H1 (cell line): ENCODE data around the gene GRIA4. TPM values are rescaled to one million over a fixed set of nuclear protein-coding genes. Genes with fewer than 3 reads are reported as not detected.
A peak's percentile ranks its signal among the peaks of the same experiment; 100 is the strongest.

Experiments
- ATF2 ChIP-seq: IDR thresholded peaks from 2 replicates; pipeline ENCODE4 v1.6.1; 2012; ENCODE audit warnings: low read length, inconsistent platforms
- BACH1 ChIP-seq: IDR thresholded peaks from 2 replicates; pipeline ENCODE4 v1.6.1; 2012; ENCODE audit warnings: low read length, improper control_type of control experiment
- CREB1 ChIP-seq: IDR thresholded peaks from 2 replicates; pipeline ENCODE4 v1.6.1; 2012; ENCODE audit warnings: inconsistent platforms
- CTCF ChIP-seq, 3 experiments: IDR thresholded peaks; 1 replicate in 2 of 3; 2 replicates in 1 of 3; pipeline versions ENCODE4 v1.5.1 to v1.6.1; 2011; ENCODE audit warnings: low read length in 3 of 3, mild to moderate bottlenecking in 3 of 3, inconsistent platforms in 2 of 3, low read depth in 1 of 3, moderate library complexity in 1 of 3; ENCODE audit not compliant: insufficient read depth in 1 of 3; ENCODE audit errors: control extremely low read depth in 1 of 3
- EZH2 ChIP-seq: fragments of 200-600 bp; sonication (generic); IDR thresholded peaks from 2 replicates; pipeline ENCODE4 v1.7.1; 2012; ENCODE audit warnings: low read depth, mild to moderate bottlenecking, moderate library complexity, low read length, inconsistent platforms; ENCODE audit not compliant: severe bottlenecking
- GABPA ChIP-seq: IDR thresholded peaks from 2 replicates; pipeline ENCODE4 v1.6.1; 2011; ENCODE audit warnings: mild to moderate bottlenecking, low read length, moderate library complexity, borderline replicate concordance; ENCODE audit not compliant: insufficient read depth
- HDAC6 ChIP-seq: IDR thresholded peaks from one replicate; pipeline ENCODE4 v1.7.1; 2012; ENCODE audit warnings: low read depth, mild to moderate bottlenecking, inconsistent platforms, low read length, moderate library complexity
- MAFK ChIP-seq: IDR thresholded peaks from 2 replicates; pipeline ENCODE4 v1.6.1; 2012; ENCODE audit warnings: low read depth, mild to moderate bottlenecking, improper control_type of control experiment, low read length
- MAX ChIP-seq: IDR thresholded peaks from 2 replicates; pipeline ENCODE4 v1.6.1; 2012; ENCODE audit warnings: inconsistent platforms
- RAD21 ChIP-seq, 2 experiments: IDR thresholded peaks in 1 of 2; conservative IDR thresholded peaks in 1 of 2; 2 replicates each; pipeline ENCODE4 v1.6.1; 2011; ENCODE audit warnings: low read depth in 2 of 2, low read length in 2 of 2, improper control_type of control experiment in 1 of 2, inconsistent platforms in 1 of 2, mild to moderate bottlenecking in 1 of 2, moderate library complexity in 1 of 2
- SIRT6 ChIP-seq: IDR thresholded peaks from one replicate; pipeline ENCODE4 v1.7.1; 2012; ENCODE audit warnings: low read length, inconsistent platforms
- SUZ12 ChIP-seq: fragments of 200-600 bp; sonication (generic); IDR thresholded peaks from 2 replicates; pipeline ENCODE4 v1.6.1; 2012; ENCODE audit warnings: mild to moderate bottlenecking, inconsistent platforms, low read length, moderate library complexity, mixed read lengths
- TAF1 ChIP-seq: IDR thresholded peaks from 2 replicates; pipeline ENCODE4 v1.6.1; 2011; ENCODE audit warnings: mild to moderate bottlenecking, low read depth, low read length
- TAF7 ChIP-seq: optimal IDR thresholded peaks from 2 replicates; pipeline ENCODE3; 2011; ENCODE audit warnings: low read depth, mild to moderate bottlenecking, inconsistent platforms, low read length, moderate library complexity, borderline replicate concordance
- polyA plus RNA-seq, 7 experiments: library from polyadenylated mRNA; depleted of rRNA in 3 of 7; stranded (reverse) in 5 of 7; unstranded in 2 of 7; fragments of >200 nt in 5 of 7; fragments of 200-250 nt in 2 of 7; gene quantifications; 1 replicate in 5 of 7; 2 replicates in 1 of 7; 4 replicates in 1 of 7; pipeline versions ENCODE4 v1.2.1 to v1.2.3, GENCODE V29; 2011 to 2013; ENCODE audit warnings: missing spikeins in 2 of 7, mixed read lengths in 2 of 7
- total RNA-seq: library from RNA; stranded (reverse); fragmentation: NEBNext Ultra II Directional; extraction: Animal tissue kit (Norgen Biotek cat#: 25700); gene quantifications from 2 replicates; pipeline ENCODE4 v1.2.1, GENCODE V29; 2021

Gene GRIA4
- total and polyA plus RNA-seq, 2 of the 8 experiments (the other 6 are each of a cell fraction or from before 2014, with no cell fraction given): 12.5 to 21.8 TPM

- TF ChIP-seq GABPA (no peak), MAFK (no peak), RAD21 (IDR thresholded peaks at IDR 0.05 in 1 of 2, conservative IDR thresholded peaks at IDR 0.05 in 1 of 2; ENCODE audit: low read depth in 2 of 2, low read length in 2 of 2) (peak; percentile 50 to 51), TAF1 (no peak), SIRT6 (no peak), BACH1 (no peak), CTCF (IDR thresholded peaks at IDR 0.05; ENCODE audit: control extremely low read depth in 1 of 3, insufficient read depth in 1 of 3, low read depth in 1 of 3, low read length in 3 of 3) (peak; percentile 34 to 68 (median 37); a peak in 3 of 4 replicates), CREB1 (no peak), EZH2 (no peak), MAX (no peak), SUZ12 (no peak), ATF2 (0 out of 2 replicates have a peak, but pooled peaks have one; percentile 49), HDAC6 (no peak), TAF7 (no peak)
Measured at GRCh38 chr11:105609341-105609781, 512 bp upstream of the GRIA4 start (continued).
